H9 (cell line): Measurements from ENCODE around the gene CDC42SE1. TPM values are rescaled to one million over a fixed set of nuclear protein-coding genes. Genes with fewer than 3 reads are reported as not detected.

Experiments
- DNase-seq: peaks from one replicate; pipeline ENCODE4 v3.0.0-alpha.2; 2017
- H2AFZ ChIP-seq: one replicate; pipeline ENCODE4 v1.6.1; 2013; ENCODE audit warnings: mild to moderate bottlenecking, low read length, control low read depth, moderate library complexity
- H2AK5ac ChIP-seq: 2 replicates; pipeline ENCODE4 v1.6.1; 2013; ENCODE audit warnings: low read length, control low read depth, mixed read lengths; ENCODE audit not compliant: insufficient read length
- H2BK120ac ChIP-seq: one replicate; pipeline ENCODE4 v1.6.1; 2013; ENCODE audit warnings: low read depth, mild to moderate bottlenecking, low read length, control low read depth, inconsistent platforms; ENCODE audit not compliant: poor library complexity, severe bottlenecking
- H2BK12ac ChIP-seq: 2 replicates; pipeline ENCODE4 v1.6.1; 2013; ENCODE audit warnings: low read length, control low read depth, mixed read lengths, low read depth; ENCODE audit not compliant: insufficient read length
- H2BK15ac ChIP-seq: 2 replicates; pipeline ENCODE4 v1.6.1; 2013; ENCODE audit warnings: low read depth, low read length, control low read depth
- H2BK20ac ChIP-seq: one replicate; pipeline ENCODE4 v1.6.1; 2013; ENCODE audit warnings: low read depth, mild to moderate bottlenecking, low read length, control low read depth, inconsistent platforms; ENCODE audit not compliant: poor library complexity, severe bottlenecking
- H2BK5ac ChIP-seq: 2 replicates; pipeline ENCODE4 v1.6.1; 2013; ENCODE audit warnings: low read length, control low read depth, mixed read lengths; ENCODE audit not compliant: insufficient read length
- H3K14ac ChIP-seq: 2 replicates; pipeline ENCODE4 v1.6.1; 2013; ENCODE audit warnings: low read length, control low read depth; ENCODE audit not compliant: insufficient read depth
- H3K18ac ChIP-seq: 2 replicates; pipeline ENCODE4 v1.6.1; 2013; ENCODE audit warnings: low read depth, mild to moderate bottlenecking, mixed read lengths, low read length, control low read depth; ENCODE audit not compliant: insufficient read length
- H3K23ac ChIP-seq: 2 replicates; pipeline ENCODE4 v1.6.1; 2013; ENCODE audit warnings: low read length, control low read depth, mixed read lengths, low read depth; ENCODE audit not compliant: insufficient read length
- H3K23me2 ChIP-seq: 2 replicates; pipeline ENCODE4 v1.6.1; 2013; ENCODE audit warnings: low read depth, mild to moderate bottlenecking, mixed read lengths, low read length, control low read depth; ENCODE audit not compliant: insufficient read length, poor library complexity, severe bottlenecking
- H3K27ac ChIP-seq: 2 replicates; pipeline ENCODE4 v1.5.1; 2013; ENCODE audit warnings: low read length, control low read depth, mixed read lengths, low read depth; ENCODE audit not compliant: insufficient read length
- H3K27me3 ChIP-seq: 2 replicates; pipeline ENCODE4 v1.6.1; 2013; ENCODE audit warnings: low read length, control low read depth, inconsistent platforms; ENCODE audit not compliant: insufficient read depth
- H3K4ac ChIP-seq: 2 replicates; pipeline ENCODE4 v1.6.1; 2013; ENCODE audit warnings: low read depth, mild to moderate bottlenecking, control low read depth, inconsistent platforms, low read length, moderate library complexity
- H3K4me1 ChIP-seq: 2 replicates; pipeline ENCODE4 v1.6.1; 2013; ENCODE audit warnings: low read length, control low read depth, inconsistent platforms; ENCODE audit not compliant: insufficient read depth
- H3K4me2 ChIP-seq: 2 replicates; pipeline ENCODE4 v1.6.1; 2013; ENCODE audit warnings: low read length, control low read depth, mixed read lengths; ENCODE audit not compliant: insufficient read length, insufficient read depth
- H3K56ac ChIP-seq: 2 replicates; pipeline ENCODE4 v1.6.1; 2013; ENCODE audit warnings: low read depth, mild to moderate bottlenecking, mixed read lengths, low read length, control low read depth; ENCODE audit not compliant: insufficient read length
- H3K79me1 ChIP-seq: 2 replicates; pipeline ENCODE4 v1.6.1; 2013; ENCODE audit warnings: low read depth, mild to moderate bottlenecking, moderate library complexity, low read length, control low read depth, inconsistent platforms; ENCODE audit not compliant: insufficient read depth, poor library complexity, severe bottlenecking
- H3K79me2 ChIP-seq: 2 replicates; pipeline ENCODE4 v1.6.1; 2013; ENCODE audit warnings: low read length, control low read depth, inconsistent platforms; ENCODE audit not compliant: insufficient read depth
- H3K9ac ChIP-seq: 2 replicates; pipeline ENCODE4 v1.6.1; 2013; ENCODE audit warnings: low read length, control low read depth, mixed read lengths; ENCODE audit not compliant: insufficient read length; ENCODE audit errors: extremely low read depth
- H3K9me3 ChIP-seq: one replicate; pipeline ENCODE4 v1.6.1; 2013; ENCODE audit warnings: low read depth, low read length, inconsistent platforms; ENCODE audit not compliant: control insufficient read depth
- H3T11ph ChIP-seq: one replicate; pipeline ENCODE4 v1.6.1; 2013; ENCODE audit warnings: mild to moderate bottlenecking, low read length, control low read depth, inconsistent platforms
- H4K20me1 ChIP-seq: one replicate; pipeline ENCODE4 v1.6.1; 2013; ENCODE audit not compliant: control insufficient read depth, insufficient read length, insufficient read depth
- H4K5ac ChIP-seq: 2 replicates; pipeline ENCODE4 v1.6.1; 2013; ENCODE audit warnings: low read depth, mild to moderate bottlenecking, mixed read lengths, low read length, control low read depth; ENCODE audit not compliant: insufficient read length
- H4K8ac ChIP-seq: replicated peaks from 2 replicates; pipeline ENCODE4 v1.6.1; 2013; ENCODE audit warnings: low read length, control low read depth, mixed read lengths, low read depth; ENCODE audit not compliant: insufficient read length
- H4K91ac ChIP-seq: 2 replicates; pipeline ENCODE4 v1.6.1; 2013; ENCODE audit warnings: low read depth, mild to moderate bottlenecking, moderate library complexity, mixed read lengths, low read length, control low read depth; ENCODE audit not compliant: insufficient read length
- H3K27ac Mint-ChIP-seq, 3 experiments: 2 replicates in 2 of 3; 3 replicates in 1 of 3; pipeline ENCODE4 v1.8.0; 2020 to 2021; ENCODE audit warnings: mixed read lengths in 3 of 3, mild to moderate bottlenecking in 1 of 3, moderate library complexity in 1 of 3
- H3K27me3 Mint-ChIP-seq: 2 replicates; pipeline ENCODE4 v1.8.0; 2021; ENCODE audit warnings: low read depth, mild to moderate bottlenecking, moderate library complexity, mixed read lengths
- H3K36me3 Mint-ChIP-seq, 3 experiments: 2 replicates in 2 of 3; 3 replicates in 1 of 3; pipeline ENCODE4 v1.8.0; 2020 to 2021; ENCODE audit warnings: low read depth in 3 of 3, mixed read lengths in 3 of 3; ENCODE audit not compliant: insufficient read depth in 1 of 3
- H3K4me1 Mint-ChIP-seq, 2 experiments: 2 replicates each; pipeline ENCODE4 v1.8.0; 2020; ENCODE audit warnings: mixed read lengths in 2 of 2
- H3K4me3 Mint-ChIP-seq, 2 experiments: 2 replicates in 1 of 2; 3 replicates in 1 of 2; pipeline ENCODE4 v1.8.0; 2020 to 2021; ENCODE audit warnings: mild to moderate bottlenecking in 2 of 2, mixed read lengths in 2 of 2, moderate library complexity in 1 of 2
- H3K9me3 Mint-ChIP-seq, 2 experiments: 2 replicates in 1 of 2; 3 replicates in 1 of 2; pipeline ENCODE4 v1.8.0; 2020; ENCODE audit warnings: mild to moderate bottlenecking in 2 of 2, mixed read lengths in 2 of 2, moderate library complexity in 1 of 2
- WGBS: extraction: QIAGEN DNeasy Blood & Tissue Kit; methylation state at CpG from one replicate; pipeline ENCODE4 v1.1.7; 2013; ENCODE audit warnings: missing lambda C conversion rate, low lambda C conversion rate, mixed read lengths; ENCODE audit not compliant: insufficient read length; ENCODE audit errors: extremely low coverage; 5-methylcytosine and 5-hydroxymethylcytosine counted together
- total RNA-seq: library from RNA; stranded (reverse); gene quantifications from 2 replicates; pipeline ENCODE4 v1.2.1, GENCODE V29; 2021
- TF ChIP-seq, protein P1 (sequence below): fragments of 200-600 bp; sonication (generic); conservative IDR thresholded peaks from 3 replicates; pipeline ENCODE4 v1.8.0; 2021; ENCODE audit warnings: antibody characterized with exemption, mild to moderate bottlenecking

CDC42SE1 gene
- total RNA-seq, 1 experiment from 2014 or later = 87.3 TPM

DNA sequence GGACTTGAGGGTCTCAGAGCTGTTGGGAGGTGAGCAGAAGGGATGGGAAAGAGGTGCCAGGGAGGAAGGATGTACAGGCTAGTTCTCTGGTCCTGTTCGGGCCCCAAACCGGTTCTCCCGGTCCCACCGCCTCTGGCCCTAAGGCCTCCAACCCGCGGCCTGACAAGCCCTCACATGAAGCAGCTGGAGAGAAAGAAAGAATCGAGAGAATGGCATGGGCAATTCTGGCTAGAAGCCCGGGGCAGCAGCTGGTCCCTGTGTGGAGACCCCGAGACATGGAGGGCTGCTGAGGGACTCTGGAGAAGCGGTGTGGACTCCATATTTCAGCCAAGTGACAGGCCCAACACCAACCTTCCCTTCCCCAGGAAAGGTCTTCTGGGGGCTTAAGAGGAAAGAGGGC is 730 bp downstream of the CDC42SE1 start:
- no peaks in the 10 kb centered on the region for H3K9me3 Mint-ChIP-seq

More for the DNA sequence above, 730 bp downstream of the CDC42SE1 start:
- H4K91ac ChIP-seq = no peak overlapping the region
- Mint-ChIP-seq H3K4me3 (peak overlapping the region; percentile 94 to 98), H3K27me3 (no peaks in the 10 kb centered on the region), H3K27ac (peak overlapping the region; percentile 14 to 96 (median 95); a peak in 5 of 7 replicates), H3K36me3 (peaks cover 24 to 50% (median 45%) of the 10 kb centered on the region in 3 experiments), H3K4me1 (peaks cover 40 to 46% of the 10 kb centered on the region in 2 experiments)
- no peak overlapping the region for H3K4ac ChIP-seq
- peaks cover 22% of the 10 kb centered on the region for H3K23me2 ChIP-seq
- no peak overlapping the region for H2BK120ac ChIP-seq
- H3K4me2 ChIP-seq = peak overlapping the region; percentile 86
- H3K18ac ChIP-seq = no peak overlapping the region
- H3T11ph ChIP-seq = no peak overlapping the region
- no peak overlapping the region for H2BK12ac ChIP-seq
- DNase-seq = peak; percentile 58
- H3K79me2 ChIP-seq = peaks cover 30% of the 10 kb centered on the region; the same call in 1 of the 2 replicates
- no peak overlapping the region for H2BK15ac ChIP-seq
- no peak overlapping the region for H2AFZ ChIP-seq
- no peak overlapping the region for H2BK20ac ChIP-seq
- peaks cover 12% of the 10 kb centered on the region for H3K79me1 ChIP-seq
- H3K27ac ChIP-seq = no peak overlapping the region
- H4K8ac ChIP-seq = no peak overlapping the region
- H3K9me3 ChIP-seq = no peaks in the 10 kb centered on the region
- H3K9ac ChIP-seq = peak overlapping the region; percentile 75
- peaks cover 7% of the 10 kb centered on the region; the same call in 1 of the 2 replicates for H3K4me1 ChIP-seq
- H4K20me1 ChIP-seq = no peaks in the 10 kb centered on the region
- TF ChIP-seq, protein P1, sequence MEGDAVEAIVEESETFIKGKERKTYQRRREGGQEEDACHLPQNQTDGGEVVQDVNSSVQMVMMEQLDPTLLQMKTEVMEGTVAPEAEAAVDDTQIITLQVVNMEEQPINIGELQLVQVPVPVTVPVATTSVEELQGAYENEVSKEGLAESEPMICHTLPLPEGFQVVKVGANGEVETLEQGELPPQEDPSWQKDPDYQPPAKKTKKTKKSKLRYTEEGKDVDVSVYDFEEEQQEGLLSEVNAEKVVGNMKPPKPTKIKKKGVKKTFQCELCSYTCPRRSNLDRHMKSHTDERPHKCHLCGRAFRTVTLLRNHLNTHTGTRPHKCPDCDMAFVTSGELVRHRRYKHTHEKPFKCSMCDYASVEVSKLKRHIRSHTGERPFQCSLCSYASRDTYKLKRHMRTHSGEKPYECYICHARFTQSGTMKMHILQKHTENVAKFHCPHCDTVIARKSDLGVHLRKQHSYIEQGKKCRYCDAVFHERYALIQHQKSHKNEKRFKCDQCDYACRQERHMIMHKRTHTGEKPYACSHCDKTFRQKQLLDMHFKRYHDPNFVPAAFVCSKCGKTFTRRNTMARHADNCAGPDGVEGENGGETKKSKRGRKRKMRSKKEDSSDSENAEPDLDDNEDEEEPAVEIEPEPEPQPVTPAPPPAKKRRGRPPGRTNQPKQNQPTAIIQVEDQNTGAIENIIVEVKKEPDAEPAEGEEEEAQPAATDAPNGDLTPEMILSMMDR = no peak
- H3K56ac ChIP-seq = no peak overlapping the region
- no CpG with 5 or more reads among the region's 10 CpGs for WGBS
- H4K5ac ChIP-seq = no peak overlapping the region
- H2BK5ac ChIP-seq = no peak overlapping the region
- H3K27me3 ChIP-seq = no peaks in the 10 kb centered on the region
- H3K14ac ChIP-seq = no peak overlapping the region
- H2AK5ac ChIP-seq = no peak overlapping the region
- H3K23ac ChIP-seq = no peak overlapping the region
